Mesenchymal stem cell (in vitro differentiated cells and primary cell): ENCODE data around the gene RASGRP4.

Source experiments
- DNase-seq: peaks from one replicate; pipeline ENCODE4 v3.0.0-alpha.2; 2013
- H2AFZ ChIP-seq: one replicate; pipeline ENCODE4 v1.6.1; 2013; ENCODE audit warnings: low read depth, mild to moderate bottlenecking, control low read depth, inconsistent platforms, low read length, moderate library complexity
- H2AK5ac ChIP-seq: 2 replicates; pipeline ENCODE4 v1.6.1; 2013; ENCODE audit warnings: low read length, moderate library complexity, mild to moderate bottlenecking, inconsistent platforms; ENCODE audit not compliant: severe bottlenecking
- H2BK120ac ChIP-seq: one replicate; pipeline ENCODE4 v1.6.1; 2013; ENCODE audit warnings: low read depth, mild to moderate bottlenecking, inconsistent platforms, low read length, moderate library complexity
- H2BK12ac ChIP-seq, 2 experiments: one replicate each; pipeline ENCODE4 v1.6.1; 2013; ENCODE audit warnings: inconsistent platforms in 2 of 2, low read length in 2 of 2, mild to moderate bottlenecking in 2 of 2, moderate library complexity in 2 of 2, control low read depth in 1 of 2
- H2BK15ac ChIP-seq: one replicate; pipeline ENCODE4 v1.6.1; 2013; ENCODE audit warnings: mild to moderate bottlenecking, low read depth, inconsistent platforms; ENCODE audit not compliant: poor library complexity, severe bottlenecking
- H2BK5ac ChIP-seq: 2 replicates; pipeline ENCODE4 v1.6.1; 2013; ENCODE audit warnings: low read depth, mild to moderate bottlenecking, low read length, control low read depth, inconsistent platforms; ENCODE audit not compliant: poor library complexity, severe bottlenecking
- H3K14ac ChIP-seq, 2 experiments: one replicate each; pipeline ENCODE4 v1.6.1; 2013; ENCODE audit warnings: inconsistent platforms in 2 of 2, low read length in 2 of 2, control low read depth in 1 of 2, mild to moderate bottlenecking in 1 of 2, moderate library complexity in 1 of 2
- H3K18ac ChIP-seq, 2 experiments: one replicate each; pipeline ENCODE4 v1.6.1; 2013; ENCODE audit warnings: inconsistent platforms in 2 of 2, low read length in 2 of 2, control low read depth in 1 of 2, low read depth in 1 of 2, mild to moderate bottlenecking in 1 of 2
- H3K23ac ChIP-seq, 2 experiments: one replicate each; pipeline ENCODE4 v1.6.1; 2013; ENCODE audit warnings: inconsistent platforms in 2 of 2, low read length in 2 of 2, mild to moderate bottlenecking in 2 of 2, moderate library complexity in 2 of 2, control low read depth in 1 of 2
- H3K27ac ChIP-seq: 2 replicates; pipeline ENCODE4 v1.5.1; 2013; ENCODE audit warnings: mild to moderate bottlenecking, moderate library complexity, low read length, control low read depth, inconsistent platforms; ENCODE audit not compliant: poor library complexity, severe bottlenecking
- H3K27me3 ChIP-seq, 2 experiments: 2 replicates each; pipeline versions ENCODE4 v1.6.1 to v1.7.0; 2013; ENCODE audit warnings: low read length in 2 of 2, mild to moderate bottlenecking in 2 of 2, moderate library complexity in 2 of 2, control low read depth in 1 of 2, inconsistent platforms in 1 of 2; ENCODE audit not compliant: control insufficient read depth in 1 of 2, insufficient read depth in 1 of 2
- H3K36me3 ChIP-seq, 2 experiments: 2 replicates each; pipeline versions ENCODE4 v1.6.1 to v1.7.0; 2013; ENCODE audit warnings: low read length in 2 of 2, control low read depth in 1 of 2, inconsistent platforms in 1 of 2, low read depth in 1 of 2, mild to moderate bottlenecking in 1 of 2; ENCODE audit not compliant: insufficient read depth in 2 of 2, control insufficient read depth in 1 of 2
- H3K4ac ChIP-seq, 2 experiments: one replicate each; pipeline ENCODE4 v1.6.1; 2013; ENCODE audit warnings: inconsistent platforms in 2 of 2, low read length in 2 of 2, mild to moderate bottlenecking in 2 of 2, moderate library complexity in 2 of 2, control low read depth in 1 of 2, low read depth in 1 of 2
- H3K4me1 ChIP-seq: 2 replicates; pipeline ENCODE4 v1.6.1; 2013; ENCODE audit warnings: low read depth, low read length, control low read depth; ENCODE audit not compliant: control insufficient read depth, insufficient read depth
- H3K4me2 ChIP-seq: 2 replicates; pipeline ENCODE4 v1.6.1; 2013; ENCODE audit warnings: low read length, mild to moderate bottlenecking, inconsistent platforms; ENCODE audit not compliant: poor library complexity, severe bottlenecking
- H3K4me3 ChIP-seq, 2 experiments: 2 replicates each; pipeline versions ENCODE4 v1.5.1 to v1.7.0; 2013; ENCODE audit warnings: low read length in 2 of 2, mild to moderate bottlenecking in 2 of 2, control low read depth in 1 of 2, low read depth in 1 of 2; ENCODE audit not compliant: insufficient read depth in 1 of 2
- H3K79me1 ChIP-seq: replicated peaks from 2 replicates; pipeline ENCODE4 v1.6.1; 2013; ENCODE audit warnings: mild to moderate bottlenecking, control low read depth, low read length, inconsistent platforms; ENCODE audit not compliant: poor library complexity, severe bottlenecking
- H3K9ac ChIP-seq: 2 replicates; pipeline ENCODE4 v1.7.0; 2013; ENCODE audit warnings: mild to moderate bottlenecking, low read length, moderate library complexity
- H3K9me3 ChIP-seq: 2 replicates; pipeline ENCODE4 v1.7.0; 2013; ENCODE audit warnings: mild to moderate bottlenecking, low read length; ENCODE audit not compliant: control insufficient read depth
- H4K8ac ChIP-seq: one replicate; pipeline ENCODE4 v1.6.1; 2013; ENCODE audit warnings: inconsistent platforms, mild to moderate bottlenecking, low read length, moderate library complexity
- H4K91ac ChIP-seq: one replicate; pipeline ENCODE4 v1.6.1; 2013; ENCODE audit warnings: mild to moderate bottlenecking, low read length, inconsistent platforms
- WGBS: methylation state at CpG from one replicate; pipeline ENCODE4 v1.1.7; 2013; ENCODE audit warnings: mixed read lengths; 5-methylcytosine and 5-hydroxymethylcytosine counted together

The RASGRP4 gene

GRCh38 chr19:38375748-38376147 is 50.3 kb downstream of the RASGRP4 start:
- Histone ChIP-seq H3K27me3 (peaks cover 0 to 10% of the 10 kb centered on the region in 2 experiments), H3K79me1 (peaks cover 12% of the 10 kb centered on the region), H3K4me3 (peak overlapping the region in 1 of 2 experiments; percentile 97), H2BK120ac (no peak overlapping the region), H3K4me2 (peak overlapping the region; percentile 80), H4K8ac (no peak overlapping the region), H2AFZ (no peak overlapping the region), H3K14ac (no peak overlapping the region), H2BK5ac (no peak overlapping the region), H3K27ac (peak overlapping the region; percentile 91), H3K23ac (no peak overlapping the region), H3K18ac (peak overlapping the region in 1 of 2 experiments; percentile 21), H4K91ac (no peak overlapping the region), H3K4ac (peak overlapping the region in 1 of 2 experiments; percentile 20), H3K9ac (peak overlapping the region; percentile 99), H2BK15ac (no peak overlapping the region), H3K36me3 (peaks cover 36 to 40% of the 10 kb centered on the region in 2 experiments), H3K9me3 (no peaks in the 10 kb centered on the region), H2AK5ac (peak overlapping the region; percentile 21), H3K4me1 (peaks cover 9% of the 10 kb centered on the region), H2BK12ac (peak overlapping the region in 1 of 2 experiments; percentile 48)
- 63% methylated on average over 5 of the region's 5 CpGs for WGBS
- DNase-seq = peak; percentile 73

GRCh38 chr19:38375098-38375493 is 50.9 kb downstream of the RASGRP4 start:
- Histone ChIP-seq H3K9ac (peak overlapping the region; percentile 99), H2BK5ac (no peak overlapping the region), H3K79me1 (peaks cover 9% of the 10 kb centered on the region), H2BK12ac (no peak overlapping the region), H4K91ac (peak overlapping the region; percentile 8), H3K4me1 (peaks cover 9% of the 10 kb centered on the region), H2AFZ (peak overlapping the region; percentile 54), H3K4ac (peak overlapping the region; percentile 6 to 96), H3K18ac (peak overlapping the region; percentile 26 to 95), H3K27me3 (peaks cover 3 to 17% of the 10 kb centered on the region in 2 experiments), H2BK120ac (no peak overlapping the region), H4K8ac (peak overlapping the region; percentile 89), H3K14ac (peak overlapping the region in 1 of 2 experiments; percentile 45), H2AK5ac (no peak overlapping the region), H3K23ac (no peak overlapping the region), H3K36me3 (peaks cover 29 to 33% of the 10 kb centered on the region in 2 experiments), H3K4me2 (peak overlapping the region; percentile 80), H3K9me3 (no peaks in the 10 kb centered on the region), H3K4me3 (peak overlapping the region; percentile 87 to 97), H3K27ac (peak overlapping the region; percentile 91), H2BK15ac (peak overlapping the region; percentile 15)
- DNase-seq = no peak
- 1% methylated on average over 18 of the region's 18 CpGs for WGBS

GRCh38 chr19:38374332-38375097 is 51.5 kb downstream of the RASGRP4 start, which contains the start of gene PSMD8:
PSMD8 (plus strand) TSS chr19:38374571; CDS start chr19:38374602, 31 bp downstream.
- peak within 1 kb of the TSS; percentile 93 to 96 for H3K4ac ChIP-seq
- peak within 1 kb of the TSS; percentile 69 for H2BK5ac ChIP-seq
- H3K23ac ChIP-seq = no peak within 1 kb of the TSS
- peaks cover 6% of the 10 kb centered on the region for H3K79me1 ChIP-seq
- DNase-seq = peak; percentile 98
- H3K14ac ChIP-seq = peak within 1 kb of the TSS in 1 of 2 experiments; percentile 45
- peak within 1 kb of the TSS; percentile 15 for H2BK15ac ChIP-seq
- peak within 1 kb of the TSS; percentile 92 for H4K8ac ChIP-seq
- H3K4me1 ChIP-seq = peaks cover 9% of the 10 kb centered on the region
- H3K4me3 ChIP-seq = peak within 1 kb of the TSS; percentile 87 to 97
- under 1% methylated on average over 65 of the region's 65 CpGs for WGBS
- peaks cover 25 to 28% of the 10 kb centered on the region in 2 experiments for H3K36me3 ChIP-seq
- peak within 1 kb of the TSS; percentile 73 for H4K91ac ChIP-seq
- no peak within 1 kb of the TSS for H2AK5ac ChIP-seq
- peaks cover 8 to 20% of the 10 kb centered on the region in 2 experiments for H3K27me3 ChIP-seq
- peak within 1 kb of the TSS; percentile 91 for H3K27ac ChIP-seq
- peak within 1 kb of the TSS; percentile 99 for H3K9ac ChIP-seq
- no peak within 1 kb of the TSS for H2BK12ac ChIP-seq
- H3K9me3 ChIP-seq = no peaks in the 10 kb centered on the region
- H3K18ac ChIP-seq = peak within 1 kb of the TSS; percentile 65 to 95
- peak within 1 kb of the TSS; percentile 87 for H2AFZ ChIP-seq
- no peak within 1 kb of the TSS for H2BK120ac ChIP-seq
- peak within 1 kb of the TSS; percentile 88 for H3K4me2 ChIP-seq

GRCh38 chr19:38373907-38374331 is 52.1 kb downstream of the RASGRP4 start:
- Histone ChIP-seq H2BK15ac (no peak overlapping the region), H3K4ac (peak overlapping the region in 1 of 2 experiments; percentile 24), H3K9me3 (no peaks in the 10 kb centered on the region), H3K18ac (peak overlapping the region; percentile 46 to 65), H3K4me1 (peaks cover 9% of the 10 kb centered on the region), H4K8ac (peak overlapping the region; percentile 92), H3K27me3 (peaks cover 8 to 20% of the 10 kb centered on the region in 2 experiments), H2BK12ac (no peak overlapping the region), H2BK120ac (no peak overlapping the region), H3K79me1 (peaks cover under 1% of the 10 kb centered on the region), H2AFZ (peak overlapping the region; percentile 87), H3K4me3 (peak overlapping the region; percentile 43 to 97), H3K23ac (no peak overlapping the region), H3K14ac (no peak overlapping the region), H3K27ac (peak overlapping the region; percentile 74), H4K91ac (peak overlapping the region; percentile 61), H3K4me2 (peak overlapping the region; percentile 88), H3K9ac (peak overlapping the region; percentile 99), H2BK5ac (no peak overlapping the region), H2AK5ac (no peak overlapping the region), H3K36me3 (peaks cover 19 to 22% of the 10 kb centered on the region in 2 experiments)
- DNase-seq = no peak
- 93% methylated on average over 5 of the region's 6 CpGs for WGBS
